ENCODE data around the gene NUDT8.
"Not testable (repeated sequence)": the region's sequence is repeated elsewhere in the genome, so short reads cannot be mapped to it uniquely, and the experiment has no call there.

Gene NUDT8

GRCh38 chr11:67629386-67630227 lies at the start of gene NUDT8:
NUDT8 (minus strand) TSS chr11:67629937; CDS start chr11:67629911, 26 bp downstream.
- no peak for DNase-seq

- DNase-seq: no peak
Observed at GRCh38 chr11:67675058-67675747, 45.5 kb upstream of the NUDT8 start.

- DNase-seq: no peak
Observed at GRCh38 chr11:67674442-67674871, 44.7 kb upstream of the NUDT8 start, which contains the start of gene ALDH3B2. ALDH3B2 (minus strand) TSS chr11:67674623; CDS start chr11:67666935, 7,688 bp downstream.

GRCh38 chr11:67673902-67674301 lies 44.2 kb upstream of the NUDT8 start:
- DNase-seq: no peak

- no peak for DNase-seq
Observed at GRCh38 chr11:67673358-67673757, 43.6 kb upstream of the NUDT8 start.

GRCh38 chr11:67671211-67671520 lies 41.4 kb upstream of the NUDT8 start:
- DNase-seq: no peak

- DNase-seq: no peak
Observed at GRCh38 chr11:67670316-67671210, 40.8 kb upstream of the NUDT8 start.

- no peak for DNase-seq
Observed at GRCh38 chr11:67668192-67668551, 38.4 kb upstream of the NUDT8 start.

- DNase-seq: no peak
Observed at GRCh38 chr11:67667490-67668191, 37.9 kb upstream of the NUDT8 start.

- no peak for DNase-seq
Observed at GRCh38 chr11:67666676-67667489, 37.1 kb upstream of the NUDT8 start.

- DNase-seq: no peak
Observed at GRCh38 chr11:67666303-67666645, 36.5 kb upstream of the NUDT8 start.

- no peak for DNase-seq
Observed at GRCh38 chr11:67665541-67666302, 36.0 kb upstream of the NUDT8 start.

GRCh38 chr11:67664696-67665540 lies 35.2 kb upstream of the NUDT8 start:
- DNase-seq: no peak

- no peak for DNase-seq
Observed at GRCh38 chr11:67664213-67664585, 34.5 kb upstream of the NUDT8 start.

GRCh38 chr11:67663532-67664212 lies 33.9 kb upstream of the NUDT8 start:
- no peak for DNase-seq

- no peak for DNase-seq
Observed at GRCh38 chr11:67662835-67663531, 33.2 kb upstream of the NUDT8 start.

- no peak for DNase-seq
Observed at GRCh38 chr11:67662142-67662834, 32.6 kb upstream of the NUDT8 start.

GRCh38 chr11:67660752-67661151 lies 31.0 kb upstream of the NUDT8 start:
- DNase-seq: not testable (repeated sequence)
